Measurements from ENCODE around the gene TP53I13.

The TP53I13 gene

DNA sequence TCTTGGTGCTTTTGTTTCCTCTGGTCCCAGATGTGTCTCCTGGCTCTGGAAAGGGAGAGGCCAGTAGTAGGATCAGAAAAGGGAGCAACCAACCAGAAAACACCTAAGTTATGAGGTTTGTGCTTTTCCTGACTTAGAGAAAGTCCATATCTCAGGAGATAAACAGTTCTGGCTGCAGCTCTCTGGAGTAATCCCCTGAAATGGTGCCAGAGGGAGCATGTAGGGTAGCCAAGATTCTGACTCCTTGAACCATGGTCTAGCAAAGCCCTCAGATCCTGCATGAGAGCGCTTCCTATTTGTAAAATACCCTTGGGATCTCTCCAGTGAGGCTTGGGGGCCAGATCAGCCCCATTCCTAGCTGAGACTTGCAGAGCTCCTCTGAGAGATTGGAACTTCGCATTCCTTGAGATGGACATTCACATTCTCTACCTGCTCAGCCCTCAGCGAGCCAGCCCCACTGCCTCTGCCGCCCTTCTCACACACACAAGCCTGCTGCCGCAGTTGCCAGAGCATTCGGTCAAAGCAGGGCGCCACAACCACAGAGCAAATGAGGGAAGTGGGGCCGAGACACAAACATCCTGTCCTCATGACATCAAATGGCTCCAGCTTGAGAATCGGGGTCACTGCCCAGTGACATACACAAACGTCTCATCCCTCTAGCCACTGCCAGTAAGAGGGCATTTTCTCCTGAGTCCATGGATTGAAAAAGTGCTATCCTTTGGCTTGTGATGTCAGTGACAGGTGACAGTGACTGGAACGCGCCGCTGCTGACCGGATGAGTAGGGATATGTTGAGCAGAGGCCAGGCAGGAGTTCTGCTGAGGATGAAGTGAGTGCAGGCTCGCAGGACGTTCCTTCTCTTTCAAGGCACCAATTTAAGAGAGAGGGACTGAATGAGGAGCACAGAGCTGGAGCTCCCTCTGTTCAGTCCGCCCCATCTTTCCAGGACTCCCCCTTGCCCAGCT is 6.7 kb upstream of the TP53I13 start:
- Mint-ChIP-seq H3K4me3 (no peak overlapping the region), H3K27ac (peak overlapping the region; percentile 5), H3K36me3 (ENCODE audit: low read depth) (peaks cover 37% of the 10 kb centered on the region), H3K27me3 (no peaks in the 10 kb centered on the region), H3K4me1 (ENCODE audit: low read depth) (peaks cover 50% of the 10 kb centered on the region), H3K9me3 (no peaks in the 10 kb centered on the region)
- DNase-seq = no peak

DNA sequence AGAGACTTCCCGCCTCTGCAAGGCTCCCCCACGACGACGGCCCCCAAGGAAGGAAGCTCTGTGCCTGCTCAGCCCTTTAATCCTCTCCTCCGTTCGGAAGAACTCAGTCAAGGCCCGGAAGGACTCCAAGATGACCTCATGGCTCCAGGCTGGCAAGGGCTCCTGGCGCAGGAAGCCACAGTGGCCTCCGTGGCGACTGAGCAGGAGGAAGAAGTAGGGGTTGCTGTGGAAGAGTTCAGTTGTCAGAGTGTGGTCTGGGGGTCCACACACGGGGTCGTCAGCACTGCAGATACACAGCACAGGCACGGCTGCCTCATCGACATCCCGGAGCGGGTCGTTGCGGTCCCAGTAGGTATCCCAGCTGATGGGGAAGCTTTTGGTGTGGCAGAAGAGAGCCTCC is 5.9 kb upstream of the TP53I13 start:
- no peak overlapping the region for H3K4me3 Mint-ChIP-seq
- no peak for DNase-seq
- no peaks in the 10 kb centered on the region for H3K9me3 Mint-ChIP-seq
- no peak overlapping the region for H3K27ac Mint-ChIP-seq
- H3K36me3 Mint-ChIP-seq (ENCODE audit: low read depth) = peaks cover 38% of the 10 kb centered on the region
- peaks cover 42% of the 10 kb centered on the region for H3K4me1 Mint-ChIP-seq (ENCODE audit: low read depth)
- no peaks in the 10 kb centered on the region for H3K27me3 Mint-ChIP-seq

DNA sequence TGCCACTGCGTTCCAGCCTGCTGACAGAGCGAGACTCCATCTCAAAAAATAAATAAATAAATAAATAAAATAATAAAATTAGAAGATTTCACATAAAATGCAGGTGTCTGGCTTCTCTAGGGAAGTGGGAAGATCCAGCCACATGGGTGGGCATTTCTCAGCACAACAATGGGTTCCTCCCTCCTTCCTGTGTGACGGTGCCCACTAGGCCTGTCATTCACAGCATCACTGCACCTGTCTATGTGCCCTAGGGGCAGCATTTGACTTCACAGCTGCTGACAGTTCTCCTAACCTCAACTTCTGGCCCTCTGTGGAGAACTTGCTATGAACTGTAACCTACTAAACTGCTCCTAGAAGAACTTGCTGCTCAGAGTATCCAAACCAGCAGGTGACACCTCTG is 4.7 kb upstream of the TP53I13 start:
- DNase-seq = no peak
- H3K9me3 Mint-ChIP-seq = no peaks in the 10 kb centered on the region
- H3K36me3 Mint-ChIP-seq (ENCODE audit: low read depth) = peaks cover 42% of the 10 kb centered on the region
- H3K27ac Mint-ChIP-seq = peak overlapping the region; percentile 9
- no peaks in the 10 kb centered on the region for H3K27me3 Mint-ChIP-seq
- peak overlapping the region; percentile 8 for H3K4me3 Mint-ChIP-seq
- H3K4me1 Mint-ChIP-seq (ENCODE audit: low read depth) = peaks cover 39% of the 10 kb centered on the region

DNA sequence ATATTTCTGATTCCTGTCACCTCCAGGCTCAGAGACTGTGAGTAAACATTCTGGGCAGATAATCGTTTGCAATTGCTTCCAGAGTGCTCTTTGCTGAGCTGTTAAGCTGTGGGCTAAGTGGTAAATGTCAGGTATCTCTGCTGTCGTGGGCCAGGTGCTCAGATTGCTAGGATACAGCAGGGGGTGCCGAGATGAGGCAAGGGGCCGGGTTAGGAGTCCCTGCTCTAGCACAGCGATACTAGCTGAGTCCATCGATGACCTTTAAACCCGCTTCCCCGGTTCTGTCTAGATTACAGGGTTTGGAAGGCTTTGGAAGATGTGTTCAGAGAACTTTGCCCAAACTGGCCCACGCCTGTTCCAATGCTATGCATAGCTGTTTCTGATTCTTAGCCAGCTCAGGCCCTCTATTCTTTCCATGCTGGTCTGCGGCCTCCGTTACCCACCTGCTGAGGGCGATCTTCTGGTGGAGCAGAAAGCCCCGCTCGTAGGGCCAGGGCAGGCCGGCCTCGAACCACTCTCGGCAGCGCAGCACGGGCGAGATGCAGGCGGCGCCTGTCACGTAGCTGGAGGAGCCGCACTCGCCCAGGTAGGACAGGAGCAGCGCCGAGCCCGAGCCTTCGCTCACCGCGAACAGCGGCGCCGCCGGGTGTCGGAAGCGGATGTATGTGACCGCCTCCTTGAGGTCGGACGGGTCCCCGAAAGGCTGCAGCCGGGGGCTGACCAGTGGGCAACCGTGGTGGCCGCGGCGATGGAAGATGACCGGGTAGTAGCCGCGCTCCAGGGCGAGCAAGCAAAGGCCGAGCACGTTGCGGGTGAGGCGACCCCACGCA is 2.6 kb upstream of the TP53I13 start:
- no peaks in the 10 kb centered on the region for H3K9me3 Mint-ChIP-seq
- peaks cover 40% of the 10 kb centered on the region for H3K36me3 Mint-ChIP-seq (ENCODE audit: low read depth)
- peak; percentile 75 for DNase-seq
- H3K4me3 Mint-ChIP-seq = peak overlapping the region; percentile 88
- peak overlapping the region; percentile 85 for H3K27ac Mint-ChIP-seq
- H3K4me1 Mint-ChIP-seq (ENCODE audit: low read depth) = peaks cover 48% of the 10 kb centered on the region
- no peaks in the 10 kb centered on the region for H3K27me3 Mint-ChIP-seq

DNA sequence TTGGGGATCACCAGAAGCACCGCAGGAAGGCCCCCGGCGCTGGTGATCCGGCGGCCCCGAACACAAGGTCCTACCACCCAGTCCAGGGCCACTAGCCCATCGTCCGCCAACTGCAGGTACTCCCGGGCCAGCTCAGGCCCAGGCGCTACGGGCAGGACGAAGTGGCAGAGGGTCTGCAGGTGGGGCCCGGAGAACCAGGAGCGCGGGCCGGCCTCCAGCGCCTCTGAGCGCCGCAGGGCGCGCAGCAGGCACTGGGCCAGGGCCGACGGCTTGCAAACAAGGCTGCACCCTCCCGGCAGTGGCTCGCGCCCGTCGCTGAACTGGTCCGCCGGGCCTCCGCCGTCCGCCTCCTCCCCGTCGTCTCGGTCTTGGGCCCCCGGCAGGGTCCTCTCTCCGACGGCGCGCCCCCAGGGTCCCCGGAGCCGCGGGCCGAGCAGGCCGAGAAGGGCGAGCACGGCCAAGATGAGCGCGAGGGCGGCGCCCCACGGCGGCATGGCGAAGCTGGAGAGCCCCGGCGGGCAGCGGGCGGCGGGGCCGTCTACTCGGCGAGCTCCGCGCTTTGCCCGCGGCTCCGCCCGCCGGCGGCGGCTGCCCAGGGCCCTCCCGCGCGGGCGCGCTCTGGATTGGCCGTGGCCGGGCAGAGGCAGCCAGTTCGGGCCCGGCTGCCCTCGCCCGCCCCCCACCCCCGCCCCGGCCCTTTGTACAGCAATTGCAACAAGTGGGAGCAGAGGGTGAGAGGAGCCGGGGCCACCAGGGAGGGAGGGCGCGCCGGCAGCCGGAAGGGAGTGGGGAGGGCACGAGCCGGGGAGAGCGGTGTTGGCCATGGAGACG is 1.8 kb upstream of the TP53I13 start, which contains the start of gene ABHD15:
Gene ABHD15, minus strand, starts transcription at position 565 of the 831 bp plus-strand sequence. Its CDS starts 71 bp downstream, at position 494.
- H3K4me3 Mint-ChIP-seq = peak within 1 kb of the TSS; percentile 88
- H3K36me3 Mint-ChIP-seq (ENCODE audit: low read depth) = peaks cover 33% of the 10 kb centered on the region
- peak; percentile 82 for DNase-seq
- H3K27ac Mint-ChIP-seq = peak within 1 kb of the TSS; percentile 94
- no peaks in the 10 kb centered on the region for H3K27me3 Mint-ChIP-seq
- H3K4me1 Mint-ChIP-seq (ENCODE audit: low read depth) = peaks cover 48% of the 10 kb centered on the region
- no peaks in the 10 kb centered on the region for H3K9me3 Mint-ChIP-seq

DNA sequence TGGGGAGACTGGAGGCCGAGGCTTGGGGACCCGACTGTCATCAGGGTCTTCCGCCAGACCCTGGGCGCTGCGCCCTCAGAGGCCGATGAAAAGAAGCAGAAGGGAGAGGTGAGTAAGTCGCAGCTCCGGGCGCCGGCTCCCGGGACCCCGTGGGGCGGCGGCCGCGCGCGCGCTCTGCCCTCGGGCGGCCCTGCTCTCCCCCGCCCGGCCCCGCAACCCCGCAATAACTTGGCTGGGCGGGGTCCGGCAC is 1.3 kb upstream of the TP53I13 start:
- DNase-seq = no peak
- Mint-ChIP-seq H3K36me3 (ENCODE audit: low read depth) (peaks cover 27% of the 10 kb centered on the region), H3K27me3 (no peaks in the 10 kb centered on the region), H3K4me1 (ENCODE audit: low read depth) (peaks cover 43% of the 10 kb centered on the region), H3K4me3 (peak overlapping the region; percentile 88), H3K27ac (peak overlapping the region; percentile 84), H3K9me3 (no peaks in the 10 kb centered on the region)

DNA sequence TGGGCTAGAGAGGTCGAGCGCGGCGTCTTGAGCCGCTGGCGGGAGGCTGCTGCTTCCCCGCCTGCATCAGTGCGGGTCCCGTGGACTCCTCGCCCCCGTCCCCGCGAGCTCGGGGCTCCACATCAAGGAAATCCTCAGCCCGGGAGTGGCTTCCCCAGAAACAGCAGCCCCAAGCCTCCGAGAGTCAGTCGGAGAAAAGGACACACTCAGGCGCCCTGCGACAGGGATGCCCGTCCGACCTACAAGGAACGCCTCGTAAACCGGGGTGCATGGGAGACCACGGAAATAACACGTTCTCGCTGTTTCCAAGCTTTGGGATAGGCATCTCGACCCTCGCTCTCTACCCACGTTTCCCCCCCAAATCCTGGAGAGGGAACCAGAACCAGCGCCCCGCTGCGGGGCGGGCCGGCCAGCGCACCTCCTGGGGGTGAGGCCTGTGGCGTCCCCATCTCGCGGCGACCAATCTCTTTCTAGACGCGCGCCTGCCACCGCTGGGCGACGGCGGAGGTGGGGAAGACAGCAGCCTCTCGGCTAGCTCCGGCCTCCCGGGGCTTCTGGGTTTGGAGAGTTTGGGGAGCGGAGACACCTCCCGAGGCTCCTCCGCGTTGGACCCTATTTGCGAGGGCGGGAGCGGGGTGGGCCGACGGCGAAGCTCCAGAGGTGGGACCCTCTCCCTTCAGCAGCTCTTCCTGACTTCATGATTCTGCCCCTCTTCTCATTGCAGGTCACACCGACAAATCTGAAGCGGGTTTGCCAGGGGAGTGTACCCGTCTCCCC is 759 bp upstream of the TP53I13 start:
- Mint-ChIP-seq H3K9me3 (no peaks in the 10 kb centered on the region), H3K27me3 (no peaks in the 10 kb centered on the region), H3K4me1 (ENCODE audit: low read depth) (peaks cover 38% of the 10 kb centered on the region), H3K36me3 (ENCODE audit: low read depth) (peaks cover 22% of the 10 kb centered on the region), H3K27ac (peak overlapping the region; percentile 94), H3K4me3 (peak overlapping the region; percentile 88)
- DNase-seq = peak; percentile 83

DNA sequence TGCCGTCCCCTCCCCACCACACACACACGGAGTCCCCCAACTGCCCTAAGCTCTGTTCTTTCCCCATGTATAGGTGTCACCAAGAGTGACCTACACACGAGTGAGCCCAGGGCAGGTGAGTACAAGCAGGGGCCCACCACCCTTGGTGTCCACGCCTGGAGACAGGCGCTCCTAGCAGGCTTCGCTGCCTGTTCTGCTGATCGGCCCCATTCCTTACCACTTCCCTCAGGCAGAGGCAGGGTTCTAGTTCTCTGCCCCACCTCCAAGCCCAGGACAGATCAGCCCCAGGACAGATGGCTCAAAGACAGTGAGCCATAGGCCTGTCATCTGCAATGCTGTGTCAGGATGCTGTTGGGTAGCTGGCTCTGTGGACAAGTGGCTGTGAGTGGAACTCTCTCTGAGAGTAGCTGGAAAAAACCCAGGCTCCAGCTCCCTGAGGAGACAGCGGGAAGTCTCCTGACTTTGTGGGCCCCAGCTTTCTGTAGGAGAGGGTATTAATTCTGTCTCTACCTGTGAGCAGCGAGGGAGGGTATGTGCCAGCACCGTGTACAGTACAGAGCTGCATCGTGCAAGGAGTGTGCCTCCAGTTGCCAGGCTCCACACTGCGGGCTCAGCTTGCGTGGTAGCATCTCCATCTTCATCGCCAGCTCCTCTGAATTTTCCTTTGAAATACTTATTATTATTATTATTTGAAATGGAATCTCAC is 897 bp downstream of the TP53I13 start:
- no peaks in the 10 kb centered on the region for H3K27me3 Mint-ChIP-seq
- H3K27ac Mint-ChIP-seq = peak overlapping the region; percentile 55
- no peak for DNase-seq
- H3K9me3 Mint-ChIP-seq = no peaks in the 10 kb centered on the region
- peaks cover 42% of the 10 kb centered on the region for H3K4me1 Mint-ChIP-seq (ENCODE audit: low read depth)
- peak overlapping the region; percentile 81 for H3K4me3 Mint-ChIP-seq
- peaks cover 33% of the 10 kb centered on the region for H3K36me3 Mint-ChIP-seq (ENCODE audit: low read depth)

DNA sequence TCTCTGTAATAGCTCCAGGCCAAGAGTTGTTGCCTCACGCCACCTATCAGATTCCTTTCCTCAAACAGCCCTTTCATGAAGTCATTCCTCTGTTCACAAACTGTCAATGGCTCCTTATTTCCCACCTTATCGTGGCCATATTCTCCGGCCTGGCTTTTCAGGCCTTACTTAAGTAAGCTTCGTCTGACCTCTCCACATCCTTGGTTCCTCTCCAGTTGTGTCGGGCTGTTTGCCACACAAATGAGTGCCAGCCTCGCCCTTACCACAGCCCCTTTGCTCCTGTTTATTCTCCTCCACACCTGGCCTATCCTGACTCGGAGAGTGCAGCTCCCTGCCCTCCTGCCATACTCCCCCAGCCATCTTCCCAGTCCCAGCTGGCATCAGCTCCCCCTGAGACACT is 2.0 kb downstream of the TP53I13 start:
- H3K4me1 Mint-ChIP-seq (ENCODE audit: low read depth) = peaks cover 33% of the 10 kb centered on the region
- peaks cover 44% of the 10 kb centered on the region for H3K36me3 Mint-ChIP-seq (ENCODE audit: low read depth)
- H3K27ac Mint-ChIP-seq = peak overlapping the region; percentile 27
- no peaks in the 10 kb centered on the region for H3K27me3 Mint-ChIP-seq
- no peaks in the 10 kb centered on the region for H3K9me3 Mint-ChIP-seq
- no peak for DNase-seq
- no peak overlapping the region for H3K4me3 Mint-ChIP-seq

DNA sequence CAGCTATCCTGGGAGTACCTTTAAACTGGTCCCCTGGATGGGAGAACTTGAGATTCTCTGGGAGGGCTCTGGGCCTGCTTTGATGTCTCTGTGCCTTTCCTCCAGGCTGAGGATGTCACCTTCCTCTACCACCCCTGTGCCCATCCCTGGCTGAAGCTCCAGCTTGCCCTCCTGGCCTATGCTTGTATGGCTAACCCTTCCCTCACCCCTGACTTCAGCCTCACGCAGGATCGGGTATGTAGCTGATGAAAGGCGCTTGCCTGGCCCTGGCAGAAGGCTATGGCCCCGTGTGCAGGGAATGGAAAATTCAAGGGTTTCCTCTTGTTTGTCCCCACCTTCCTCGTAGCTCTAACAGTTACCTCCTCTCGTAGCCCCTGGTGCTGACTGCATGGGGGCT is 3.0 kb downstream of the TP53I13 start:
- Mint-ChIP-seq H3K4me1 (ENCODE audit: low read depth) (peaks cover 27% of the 10 kb centered on the region), H3K36me3 (ENCODE audit: low read depth) (peaks cover 47% of the 10 kb centered on the region), H3K9me3 (no peaks in the 10 kb centered on the region), H3K27me3 (no peaks in the 10 kb centered on the region), H3K4me3 (no peak overlapping the region), H3K27ac (peak overlapping the region; percentile 59)
- no peak for DNase-seq

DNA sequence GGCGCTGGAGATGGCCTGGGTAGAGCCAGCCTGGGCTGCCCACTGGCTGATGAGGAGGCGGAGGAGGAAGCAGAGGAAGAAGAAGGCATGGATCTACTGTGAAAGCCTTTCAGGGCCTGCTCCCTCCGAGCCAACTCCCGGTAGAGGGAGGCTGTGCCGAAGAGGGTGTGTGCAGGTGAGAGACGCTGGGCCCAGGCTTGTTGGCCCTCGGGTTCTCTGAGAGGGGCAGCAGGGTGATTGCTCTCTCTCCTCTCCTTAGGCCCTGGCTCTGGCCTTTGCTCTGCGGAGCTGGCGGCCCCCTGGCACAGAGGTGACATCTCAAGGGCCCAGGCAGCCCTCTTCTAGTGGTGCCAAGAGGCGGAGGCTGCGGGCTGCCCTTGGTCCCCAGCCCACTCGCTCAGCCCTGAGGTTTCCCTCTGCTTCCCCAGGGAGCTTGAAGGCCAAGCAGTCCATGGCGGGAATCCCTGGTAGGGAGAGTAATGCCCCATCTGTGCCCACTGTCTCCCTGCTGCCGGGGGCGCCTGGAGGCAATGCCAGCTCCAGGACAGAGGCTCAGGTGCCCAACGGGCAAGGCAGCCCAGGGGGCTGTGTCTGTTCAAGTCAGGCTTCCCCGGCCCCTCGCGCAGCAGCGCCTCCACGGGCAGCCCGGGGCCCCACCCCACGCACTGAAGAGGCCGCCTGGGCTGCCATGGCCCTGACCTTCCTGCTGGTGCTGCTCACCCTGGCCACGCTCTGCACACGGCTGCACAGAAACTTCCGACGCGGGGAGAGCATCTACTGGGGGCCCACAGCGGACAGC is 3.6 kb downstream of the TP53I13 start:
- no peak overlapping the region for H3K4me3 Mint-ChIP-seq
- peak; percentile 44 for DNase-seq
- H3K9me3 Mint-ChIP-seq = no peaks in the 10 kb centered on the region
- H3K27me3 Mint-ChIP-seq = no peaks in the 10 kb centered on the region
- H3K36me3 Mint-ChIP-seq (ENCODE audit: low read depth) = peaks cover 53% of the 10 kb centered on the region
- H3K27ac Mint-ChIP-seq = peak overlapping the region; percentile 59
- H3K4me1 Mint-ChIP-seq (ENCODE audit: low read depth) = peaks cover 27% of the 10 kb centered on the region

DNA sequence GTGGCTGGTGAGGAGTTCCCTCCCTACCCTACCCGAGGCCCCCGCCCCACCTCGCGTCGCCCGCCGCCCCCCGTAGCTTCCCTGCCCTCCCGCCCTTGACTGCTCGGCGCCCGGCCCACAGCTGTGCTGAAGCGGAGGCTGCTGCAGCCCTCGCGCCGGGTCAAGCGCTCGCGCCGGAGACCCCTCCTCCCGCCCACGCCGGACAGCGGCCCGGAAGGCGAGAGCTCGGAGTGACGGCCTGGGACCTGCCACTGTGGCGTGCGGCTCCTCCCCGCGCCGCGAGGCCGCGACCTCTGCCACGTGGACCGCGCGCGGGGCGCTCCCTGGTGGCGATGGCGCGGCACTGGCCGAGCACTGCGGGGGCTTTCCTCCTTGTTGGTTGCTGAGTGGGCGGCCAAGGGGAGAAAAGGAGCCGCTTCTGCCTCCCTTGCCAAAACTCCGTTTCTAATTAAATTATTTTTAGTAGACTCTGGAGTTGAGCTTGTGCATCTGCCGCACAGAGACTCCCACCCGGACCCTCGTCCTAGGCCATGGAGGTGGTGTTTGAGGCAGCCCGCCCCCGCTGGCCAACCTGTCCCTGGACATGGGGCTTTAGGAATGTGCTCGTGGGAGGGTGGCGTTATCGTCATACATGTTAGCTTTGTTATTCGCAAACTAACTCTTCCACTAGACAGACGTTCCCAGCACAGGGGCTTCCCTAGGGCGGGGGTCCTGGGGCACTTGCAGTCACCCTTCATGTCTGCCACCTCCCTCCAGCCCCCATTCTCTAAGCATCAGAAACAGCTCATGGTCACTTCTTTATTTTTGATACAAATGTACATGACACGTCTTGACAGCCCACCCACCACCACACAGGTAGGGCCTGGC is 4.4 kb downstream of the TP53I13 start:
- no peaks in the 10 kb centered on the region for H3K9me3 Mint-ChIP-seq
- H3K27me3 Mint-ChIP-seq = no peaks in the 10 kb centered on the region
- H3K4me3 Mint-ChIP-seq = no peak overlapping the region
- peaks cover 58% of the 10 kb centered on the region for H3K36me3 Mint-ChIP-seq (ENCODE audit: low read depth)
- H3K27ac Mint-ChIP-seq = peak overlapping the region; percentile 55
- H3K4me1 Mint-ChIP-seq (ENCODE audit: low read depth) = peaks cover 25% of the 10 kb centered on the region
- DNase-seq = peak; percentile 79
